NT2/D1 (cell line): Measurements from ENCODE around the gene ZNF48.

Experiments
- SUZ12 ChIP-seq: IDR thresholded peaks from 2 replicates; pipeline ENCODE4 v1.6.1; 2011; ENCODE audit not compliant: insufficient read length, insufficient read depth; ENCODE audit errors: extremely low read depth
- YY1 ChIP-seq: IDR thresholded peaks from 2 replicates; pipeline ENCODE4 v1.6.1; 2011; ENCODE audit not compliant: insufficient read length, insufficient read depth
- ZNF274 ChIP-seq: IDR thresholded peaks from 2 replicates; pipeline ENCODE4 v1.6.1; 2011; ENCODE audit warnings: mild to moderate bottlenecking, low read depth, low read length

GRCh38 chr16:30401768-30402425 is 6.7 kb downstream of the ZNF48 start:
- TF ChIP-seq ZNF274 (no peak), YY1 (no peak), SUZ12 (no peak)
